Nephron progenitor cell (in vitro differentiated cells): ENCODE results near the gene MMP13.

Experiments
- DNase-seq: peaks from one replicate; pipeline ENCODE4 v3.0.0; 2021
- H3K27ac Mint-ChIP-seq: 2 replicates; pipeline ENCODE4 v1.8.0; 2021; ENCODE audit warnings: mild to moderate bottlenecking, moderate library complexity, mixed read lengths
- H3K27me3 Mint-ChIP-seq: 2 replicates; pipeline ENCODE4 v1.8.0; 2021; ENCODE audit warnings: mild to moderate bottlenecking, low read depth, mixed read lengths; ENCODE audit not compliant: poor library complexity
- H3K36me3 Mint-ChIP-seq: 2 replicates; pipeline ENCODE4 v1.8.0; 2021; ENCODE audit warnings: low read depth, mixed read lengths
- H3K4me1 Mint-ChIP-seq: 2 replicates; pipeline ENCODE4 v1.8.0; 2021; ENCODE audit warnings: mixed read lengths
- H3K4me3 Mint-ChIP-seq: 2 replicates; pipeline ENCODE4 v1.8.0; 2021; ENCODE audit warnings: mild to moderate bottlenecking, moderate library complexity, mixed read lengths
- H3K9me3 Mint-ChIP-seq: 2 replicates; pipeline ENCODE4 v1.8.0; 2021; ENCODE audit warnings: mild to moderate bottlenecking, moderate library complexity, mixed read lengths
- CTCF ChIP-seq: fragments of 200-600 bp; sonication (generic); IDR thresholded peaks from 2 replicates; pipeline ENCODE4 v1.5.0; 2021; ENCODE audit warnings: antibody characterized with exemption

MMP13 gene

GRCh38 chr11:102928247-102928646 lies 27.3 kb downstream of the MMP13 start:
- no peaks in the 10 kb centered on the region for H3K27me3 Mint-ChIP-seq
- DNase-seq, result no peak

GRCh38 chr11:102927624-102927990 lies 27.9 kb downstream of the MMP13 start:
- Mint-ChIP-seq H3K4me1 (no peaks in the 10 kb centered on the region), H3K9me3 (no peaks in the 10 kb centered on the region), H3K36me3 (no peaks in the 10 kb centered on the region), H3K27me3 (no peaks in the 10 kb centered on the region), H3K4me3 (no peak overlapping the region), H3K27ac (no peak overlapping the region)
- no peak for TF ChIP-seq CTCF
- DNase-seq, result no peak

More at GRCh38 chr11:102928247-102928646, 27.3 kb downstream of the MMP13 start:
- H3K9me3 Mint-ChIP-seq, result no peaks in the 10 kb centered on the region
- H3K4me3 Mint-ChIP-seq, result no peak overlapping the region
- H3K27ac Mint-ChIP-seq, result no peak overlapping the region
- TF ChIP-seq CTCF, result no peak
- no peaks in the 10 kb centered on the region for H3K36me3 Mint-ChIP-seq
- H3K4me1 Mint-ChIP-seq, result no peaks in the 10 kb centered on the region

GRCh38 chr11:102926961-102927623 lies 28.4 kb downstream of the MMP13 start:
- Mint-ChIP-seq H3K4me3 (no peak overlapping the region), H3K27me3 (peaks cover 3% of the 10 kb centered on the region), H3K4me1 (no peaks in the 10 kb centered on the region), H3K9me3 (no peaks in the 10 kb centered on the region), H3K36me3 (no peaks in the 10 kb centered on the region), H3K27ac (no peak overlapping the region)
- no peak for DNase-seq
- no peak for TF ChIP-seq CTCF

- DNase-seq, result no peak
- Mint-ChIP-seq H3K36me3 (no peaks in the 10 kb centered on the region), H3K4me3 (no peak overlapping the region), H3K9me3 (no peaks in the 10 kb centered on the region), H3K27me3 (peaks cover 3% of the 10 kb centered on the region), H3K27ac (no peak overlapping the region), H3K4me1 (no peaks in the 10 kb centered on the region)
- TF ChIP-seq CTCF, result no peak
Measured at GRCh38 chr11:102926517-102926916, 29.0 kb downstream of the MMP13 start.

GRCh38 chr11:102925988-102926387 lies 29.5 kb downstream of the MMP13 start:
- H3K4me3 Mint-ChIP-seq, result no peak overlapping the region

More at GRCh38 chr11:102925988-102926387, 29.5 kb downstream of the MMP13 start:
- TF ChIP-seq CTCF, result no peak
- no peaks in the 10 kb centered on the region for H3K9me3 Mint-ChIP-seq
- H3K27ac Mint-ChIP-seq, result no peak overlapping the region
- no peaks in the 10 kb centered on the region for H3K4me1 Mint-ChIP-seq
- peaks cover 3% of the 10 kb centered on the region for H3K27me3 Mint-ChIP-seq
- no peak for DNase-seq
- H3K36me3 Mint-ChIP-seq, result no peaks in the 10 kb centered on the region
